ENCODE data around the gene PDX1.

GRCh38 chr13:27921421-27921960 is 1.7 kb downstream of the PDX1 start:
- TF ChIP-seq CTCF (IDR thresholded peaks at IDR 0.05 in 2 of 3, conservative IDR thresholded peaks at IDR 0.05 in 1 of 3; ENCODE audit: insufficient read depth in 2 of 3, low read depth in 1 of 3, low read length in 3 of 3) (no peak), NFE2L1 (tag; IDR thresholded peaks at IDR 0.05; ENCODE audit: borderline replicate concordance, low read depth) (no peak)

All from K562 (cell line).